GM23248 (cell line): ENCODE data around the gene LMF1. TPM values are rescaled to one million over a fixed set of nuclear protein-coding genes. Genes with fewer than 3 reads are reported as not detected.

Experiments
- DNase-seq: peaks from one replicate; pipeline ENCODE4 v3.0.0-alpha.2; 2015
- H2AFZ ChIP-seq: fragments of 200-600 bp; sonication (generic); 2 replicates; pipeline ENCODE4 v1.6.1; 2016; ENCODE audit warnings: antibody characterized with exemption
- H3F3A ChIP-seq: fragments of 200-600 bp; sonication (generic); 2 replicates; pipeline ENCODE4 v1.6.1; 2016; ENCODE audit warnings: mild to moderate bottlenecking, antibody characterized with exemption, mixed run types; ENCODE audit not compliant: insufficient read depth
- H3K27ac ChIP-seq: fragments of 200-600 bp; sonication (generic); 2 replicates; pipeline ENCODE4 v1.5.1; 2016; ENCODE audit warnings: mild to moderate bottlenecking
- H3K27me3 ChIP-seq: fragments of 200-600 bp; sonication (generic); replicated peaks from 2 replicates; pipeline ENCODE4 v1.6.1; 2016; ENCODE audit warnings: mild to moderate bottlenecking; ENCODE audit not compliant: insufficient read depth
- H3K36me3 ChIP-seq: fragments of 200-600 bp; sonication (generic); 2 replicates; pipeline ENCODE4 v1.6.1; 2016; ENCODE audit warnings: low read depth, mild to moderate bottlenecking
- H3K4me1 ChIP-seq: fragments of 200-600 bp; sonication (generic); 2 replicates; pipeline ENCODE4 v1.6.1; 2016; ENCODE audit warnings: mild to moderate bottlenecking; ENCODE audit not compliant: insufficient read depth
- H3K4me2 ChIP-seq: fragments of 200-600 bp; sonication (generic); one replicate; pipeline ENCODE4 v1.6.1; 2016; ENCODE audit warnings: mild to moderate bottlenecking; ENCODE audit not compliant: unreplicated experiment
- H3K4me3 ChIP-seq: fragments of 200-600 bp; sonication (generic); 2 replicates; pipeline ENCODE4 v1.5.1; 2016; ENCODE audit warnings: mild to moderate bottlenecking
- H3K79me2 ChIP-seq: fragments of 200-600 bp; sonication (generic); 2 replicates; pipeline ENCODE4 v1.6.1; 2016; ENCODE audit warnings: mild to moderate bottlenecking; ENCODE audit not compliant: insufficient read depth
- H3K9ac ChIP-seq: fragments of 200-600 bp; sonication (generic); 2 replicates; pipeline ENCODE4 v1.6.1; 2016; ENCODE audit warnings: mild to moderate bottlenecking
- H3K9me2 ChIP-seq: fragments of 200-600 bp; sonication (generic); 2 replicates; pipeline ENCODE4 v1.6.1; 2016; ENCODE audit warnings: mixed run types, mild to moderate bottlenecking, moderate library complexity; ENCODE audit not compliant: insufficient read depth
- H3K9me3 ChIP-seq: fragments of 200-600 bp; sonication (generic); one replicate; pipeline ENCODE4 v1.6.1; 2017; ENCODE audit warnings: low read depth
- H4K20me1 ChIP-seq: fragments of 200-600 bp; sonication (generic); 2 replicates; pipeline ENCODE4 v1.6.0; 2016; ENCODE audit not compliant: insufficient read depth
- EZH2 ChIP-seq: fragments of 200-600 bp; sonication (generic); IDR thresholded peaks from 2 replicates; pipeline ENCODE4 v1.6.1; 2018; ENCODE audit warnings: antibody characterized with exemption, mild to moderate bottlenecking; ENCODE audit not compliant: insufficient read depth, poor library complexity, severe bottlenecking
- EZH2phosphoT487 ChIP-seq: fragments of 200-600 bp; sonication (generic); IDR thresholded peaks from 2 replicates; pipeline ENCODE4 v1.6.1; 2018; ENCODE audit warnings: antibody characterized with exemption, moderate library complexity, mild to moderate bottlenecking, low read depth; ENCODE audit not compliant: insufficient read depth
- WGBS, 2 experiments: methylation state at CpG; one replicate each; pipeline ENCODE4 v1.1.6; 2015 to 2017; ENCODE audit warnings: low lambda C conversion rate in 2 of 2, low coverage in 1 of 2; ENCODE audit errors: missing lambda C conversion rate in 2 of 2; 5-methylcytosine and 5-hydroxymethylcytosine counted together
- in situ Hi-C: fragments of 300-500 bp; cut with MboI; formaldehyde crosslinking; loops from 2 replicates; pipeline ENCODE4 v1.15.0; 2020
- polyA plus RNA-seq: library from polyadenylated mRNA; unstranded; fragments of >200 nt; fragmentation: Nextera tagmentation; extraction: Ambion mirVana; gene quantifications from 2 replicates; pipeline ENCODE4 v1.2.1, GENCODE V29; 2016
- total RNA-seq: library from RNA; depleted of rRNA; stranded (reverse); fragments of >200 nt; shearing (Covaris generic); gene quantifications from 2 replicates; pipeline ENCODE4 v1.2.3, GENCODE V29; 2014

LMF1 gene
- total and polyA plus RNA-seq, 2 experiments from 2014 or later, result 23.1 to 53.0 TPM

DNA sequence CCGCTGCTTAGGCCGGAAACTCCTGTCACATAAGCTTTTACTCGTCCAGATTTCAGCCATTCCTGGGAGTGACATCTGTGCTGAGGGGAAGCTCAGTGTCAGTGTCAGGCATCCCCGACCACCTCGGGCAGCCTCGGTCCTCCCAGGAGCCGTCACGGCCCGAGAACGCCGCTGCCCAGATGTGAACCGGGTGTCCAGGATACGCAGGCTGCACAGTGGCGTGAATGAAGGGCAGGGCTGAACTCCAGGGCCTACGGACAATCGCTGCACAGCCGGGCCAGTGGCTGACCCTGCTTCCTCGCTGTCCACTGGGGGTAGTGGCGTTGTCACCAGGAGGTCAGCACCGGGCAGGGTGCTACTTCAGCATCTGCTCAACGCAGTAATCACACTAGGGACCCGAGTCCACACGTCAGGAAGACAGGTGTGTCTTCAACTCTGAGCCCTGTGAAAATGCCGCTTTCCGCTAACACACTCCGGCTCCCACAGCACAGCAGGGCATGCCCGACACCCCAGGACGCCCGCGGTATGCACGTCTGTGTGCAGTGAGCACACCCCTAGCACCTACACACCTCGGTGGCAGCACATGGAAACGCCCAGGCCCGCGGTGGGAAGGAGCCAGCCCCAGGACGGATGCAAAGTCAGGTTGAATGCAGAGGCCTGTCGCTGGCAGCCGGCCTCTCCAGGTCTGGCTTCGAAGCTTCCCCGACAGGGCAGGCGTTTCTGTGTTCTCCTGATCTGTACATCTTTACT is 3.1 kb downstream of the LMF1 start:
- no peak for TF ChIP-seq EZH2phosphoT487
- no peak for TF ChIP-seq EZH2
- 94% methylated on average over 39 to 40 of the region's 41 CpGs for WGBS, 2 experiments
- H3K9ac ChIP-seq, result no peak overlapping the region

DNA sequence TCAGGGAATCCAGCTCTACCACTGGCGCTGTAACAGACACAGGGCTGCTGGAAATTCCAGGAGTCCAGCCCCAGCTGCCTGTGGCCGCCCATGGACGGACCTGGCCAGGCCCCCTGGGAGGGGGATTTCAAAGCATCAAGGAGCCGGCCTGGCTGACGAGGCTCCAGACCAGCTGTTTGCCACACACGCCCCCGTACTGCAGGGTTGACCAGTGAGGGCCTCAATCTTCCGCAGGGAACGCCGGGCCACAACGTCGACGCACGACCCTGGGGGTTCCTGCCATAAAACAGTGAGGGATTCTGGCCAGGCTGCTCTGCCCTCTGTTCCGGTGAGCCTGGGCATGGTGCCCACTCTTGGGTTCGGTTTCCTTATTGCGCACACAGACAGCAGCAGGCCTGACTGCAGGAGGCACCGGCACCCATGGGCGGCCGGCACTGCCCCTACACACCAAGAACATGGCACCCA is 3.7 kb downstream of the LMF1 start:
- 82 to 91% methylated on average over 20 of the region's 20 CpGs for WGBS, 2 experiments
- Histone ChIP-seq H3K36me3 (no peaks in the 10 kb centered on the region), H3K27me3 (no peaks in the 10 kb centered on the region), H2AFZ (no peak overlapping the region), H3K4me1 (no peaks in the 10 kb centered on the region), H3K9ac (no peak overlapping the region), H3K4me2 (no peak overlapping the region), H3K9me2 (no peaks in the 10 kb centered on the region), H3K9me3 (no peaks in the 10 kb centered on the region), H3K27ac (no peak overlapping the region), H3F3A (no peaks in the 10 kb centered on the region), H4K20me1 (no peaks in the 10 kb centered on the region), H3K79me2 (peaks cover 14% of the 10 kb centered on the region), H3K4me3 (no peak overlapping the region)
- DNase-seq, result no peak
- in situ Hi-C loops, result no loop called here
- no peak for TF ChIP-seq EZH2
- no peak for TF ChIP-seq EZH2phosphoT487

More for the DNA sequence above, 3.1 kb downstream of the LMF1 start:
- H3K9me2 ChIP-seq, result no peaks in the 10 kb centered on the region
- no peaks in the 10 kb centered on the region for H3K27me3 ChIP-seq
- peaks cover 14% of the 10 kb centered on the region for H3K79me2 ChIP-seq
- no peaks in the 10 kb centered on the region for H3K4me1 ChIP-seq
- no peaks in the 10 kb centered on the region for H4K20me1 ChIP-seq
- H3K9me3 ChIP-seq, result no peaks in the 10 kb centered on the region
- no peak overlapping the region for H2AFZ ChIP-seq
- in situ Hi-C loops, result no loop called here
- no peak overlapping the region for H3K27ac ChIP-seq
- no peak for DNase-seq
- no peaks in the 10 kb centered on the region for H3K36me3 ChIP-seq
- no peak overlapping the region for H3K4me2 ChIP-seq
- H3K4me3 ChIP-seq, result no peak overlapping the region
- H3F3A ChIP-seq, result no peaks in the 10 kb centered on the region

DNA sequence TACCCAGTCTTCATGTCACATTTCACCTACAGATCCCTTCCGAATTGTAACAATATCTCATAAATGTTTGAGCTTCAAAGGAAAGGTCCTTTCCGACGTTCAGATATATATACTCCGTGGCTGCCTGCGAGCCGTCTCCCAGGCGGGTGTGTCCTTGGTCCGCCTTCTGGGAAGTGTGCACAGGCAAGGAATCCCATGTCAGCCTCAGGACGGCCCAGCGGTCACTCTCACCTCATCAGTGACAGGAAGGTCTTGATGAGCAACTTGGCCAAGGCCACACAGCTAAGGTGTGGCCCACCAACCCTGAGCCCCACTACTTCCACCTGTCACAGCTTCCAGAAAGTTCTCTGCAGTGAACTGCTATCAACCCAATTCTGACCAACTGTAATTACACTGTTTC is 4.3 kb downstream of the LMF1 start:
- no peaks in the 10 kb centered on the region for H3K9me2 ChIP-seq
- H3K36me3 ChIP-seq, result no peaks in the 10 kb centered on the region
- H3K27ac ChIP-seq, result no peak overlapping the region
- H3K27me3 ChIP-seq, result no peaks in the 10 kb centered on the region
- no peaks in the 10 kb centered on the region for H4K20me1 ChIP-seq
- no peak overlapping the region for H2AFZ ChIP-seq
- no peaks in the 10 kb centered on the region for H3K9me3 ChIP-seq
- DNase-seq, result no peak
- no peak overlapping the region for H3K9ac ChIP-seq
- TF ChIP-seq EZH2, result no peak
- TF ChIP-seq EZH2phosphoT487, result no peak
- H3K4me3 ChIP-seq, result no peak overlapping the region
- 96 to 97% methylated on average over 10 of the region's 10 CpGs for WGBS, 2 experiments
- in situ Hi-C loops, result no loop called here
- H3K4me2 ChIP-seq, result no peak overlapping the region
- H3F3A ChIP-seq, result no peaks in the 10 kb centered on the region
- no peaks in the 10 kb centered on the region for H3K4me1 ChIP-seq
- peaks cover 14% of the 10 kb centered on the region for H3K79me2 ChIP-seq

DNA sequence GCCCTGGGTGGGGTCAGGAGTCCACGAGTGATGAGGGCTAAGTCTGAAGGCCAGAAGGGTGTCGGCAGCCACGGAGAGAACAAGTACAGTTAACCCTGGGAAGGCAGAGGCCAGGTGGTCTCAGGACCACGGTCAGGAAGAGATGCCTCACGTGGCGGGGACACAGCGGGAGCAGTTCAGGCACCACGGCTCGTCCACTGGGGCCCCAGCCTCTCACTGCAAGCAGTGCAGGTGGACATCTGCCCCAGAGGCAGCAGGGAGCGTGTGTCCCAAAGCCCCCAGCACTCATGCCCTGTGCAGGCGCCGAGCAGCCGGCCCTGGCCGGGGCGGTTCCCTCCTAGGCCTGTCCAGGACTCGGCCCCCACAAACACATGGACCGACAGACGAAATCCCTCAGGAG is 4.7 kb downstream of the LMF1 start:
- no peak overlapping the region for H3K9ac ChIP-seq
- no peaks in the 10 kb centered on the region for H3K4me1 ChIP-seq
- no peak overlapping the region for H3K4me2 ChIP-seq
- H2AFZ ChIP-seq, result no peak overlapping the region
- no peaks in the 10 kb centered on the region for H3K9me2 ChIP-seq
- H3K79me2 ChIP-seq, result peaks cover 14% of the 10 kb centered on the region
- in situ Hi-C loops, result no loop called here
- TF ChIP-seq EZH2 (no peak), EZH2phosphoT487 (no peak)
- no peaks in the 10 kb centered on the region for H3K27me3 ChIP-seq
- no peaks in the 10 kb centered on the region for H3F3A ChIP-seq
- H3K36me3 ChIP-seq, result no peaks in the 10 kb centered on the region
- DNase-seq, result no peak
- H3K9me3 ChIP-seq, result no peaks in the 10 kb centered on the region
- 91 to 97% methylated on average over 12 to 18 of the region's 18 CpGs for WGBS, 2 experiments
- no peaks in the 10 kb centered on the region for H4K20me1 ChIP-seq
- no peak overlapping the region for H3K4me3 ChIP-seq
- no peak overlapping the region for H3K27ac ChIP-seq
